GM10266 (cell line): ENCODE data around the gene RPL29.

Experiments used
- DNase-seq: peaks from one replicate; pipeline ENCODE4 v3.0.0; 2012; ENCODE audit errors: extremely low spot score
- TF ChIP-seq, protein P1 (sequence below): IDR thresholded peaks from 2 replicates; pipeline ENCODE4 v1.5.1; 2012; ENCODE audit warnings: mild to moderate bottlenecking, low read depth; ENCODE audit not compliant: control insufficient read depth, insufficient read depth; ENCODE audit errors: missing control alignments

The RPL29 gene

DNA sequence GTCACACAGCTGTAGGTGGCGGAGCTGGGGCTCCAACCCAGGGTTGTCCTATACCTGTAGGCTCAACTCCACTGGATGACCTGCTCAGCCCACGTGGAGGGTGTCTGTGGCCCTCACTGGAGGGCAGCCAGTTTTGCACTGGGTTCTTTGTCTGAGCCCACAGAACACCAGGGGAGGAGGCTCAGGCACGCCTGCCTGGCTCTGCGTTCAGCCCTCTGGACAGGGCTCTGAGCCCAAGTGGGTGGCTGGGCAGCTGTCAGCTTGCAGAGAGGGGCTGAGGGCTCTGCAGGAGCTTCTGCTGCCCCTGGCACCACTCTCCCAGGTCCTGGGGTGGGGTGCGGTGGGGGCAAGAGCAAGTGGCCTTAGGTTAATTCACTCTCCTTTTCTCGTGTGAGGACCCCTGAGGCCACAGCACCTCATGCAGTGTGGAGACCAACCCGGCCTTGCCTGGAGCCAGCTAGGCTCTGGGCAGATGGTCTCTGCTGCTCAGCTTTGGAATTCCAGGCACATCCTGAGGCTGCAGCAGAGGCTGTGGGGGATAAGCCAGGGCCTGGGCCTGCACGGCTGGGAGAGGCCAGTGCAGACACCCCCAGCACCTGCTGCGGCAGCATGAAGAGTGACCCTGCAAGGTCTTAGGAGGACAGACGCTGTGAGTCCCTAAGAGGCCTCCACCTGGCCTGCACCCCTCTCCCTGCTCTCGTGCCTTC, 37.2 kb upstream of the RPL29 start:
- TF ChIP-seq, protein P1, sequence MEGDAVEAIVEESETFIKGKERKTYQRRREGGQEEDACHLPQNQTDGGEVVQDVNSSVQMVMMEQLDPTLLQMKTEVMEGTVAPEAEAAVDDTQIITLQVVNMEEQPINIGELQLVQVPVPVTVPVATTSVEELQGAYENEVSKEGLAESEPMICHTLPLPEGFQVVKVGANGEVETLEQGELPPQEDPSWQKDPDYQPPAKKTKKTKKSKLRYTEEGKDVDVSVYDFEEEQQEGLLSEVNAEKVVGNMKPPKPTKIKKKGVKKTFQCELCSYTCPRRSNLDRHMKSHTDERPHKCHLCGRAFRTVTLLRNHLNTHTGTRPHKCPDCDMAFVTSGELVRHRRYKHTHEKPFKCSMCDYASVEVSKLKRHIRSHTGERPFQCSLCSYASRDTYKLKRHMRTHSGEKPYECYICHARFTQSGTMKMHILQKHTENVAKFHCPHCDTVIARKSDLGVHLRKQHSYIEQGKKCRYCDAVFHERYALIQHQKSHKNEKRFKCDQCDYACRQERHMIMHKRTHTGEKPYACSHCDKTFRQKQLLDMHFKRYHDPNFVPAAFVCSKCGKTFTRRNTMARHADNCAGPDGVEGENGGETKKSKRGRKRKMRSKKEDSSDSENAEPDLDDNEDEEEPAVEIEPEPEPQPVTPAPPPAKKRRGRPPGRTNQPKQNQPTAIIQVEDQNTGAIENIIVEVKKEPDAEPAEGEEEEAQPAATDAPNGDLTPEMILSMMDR = no peak
- no peak for DNase-seq

DNA sequence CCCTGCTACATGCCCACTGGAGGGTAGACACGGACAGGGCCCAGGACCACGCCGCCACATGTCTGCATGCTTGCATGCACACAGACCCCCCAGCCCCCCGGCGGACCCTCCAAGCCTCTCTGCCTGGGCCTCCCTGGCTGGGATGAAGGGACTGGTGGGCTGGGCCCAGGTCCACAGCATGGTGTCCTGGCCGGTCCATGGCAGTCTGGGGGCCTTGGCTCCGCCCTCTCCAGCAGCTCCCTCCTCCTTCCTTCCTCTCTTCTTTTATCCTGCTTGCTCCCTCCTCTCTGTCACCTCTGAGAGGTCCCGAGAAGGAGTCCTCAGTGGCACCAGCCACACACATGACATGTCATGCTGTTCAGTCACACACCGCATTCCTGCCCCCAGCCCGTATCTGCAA, 36.2 kb upstream of the RPL29 start:
- no peak for DNase-seq
- TF ChIP-seq, protein P1 = no peak

DNA sequence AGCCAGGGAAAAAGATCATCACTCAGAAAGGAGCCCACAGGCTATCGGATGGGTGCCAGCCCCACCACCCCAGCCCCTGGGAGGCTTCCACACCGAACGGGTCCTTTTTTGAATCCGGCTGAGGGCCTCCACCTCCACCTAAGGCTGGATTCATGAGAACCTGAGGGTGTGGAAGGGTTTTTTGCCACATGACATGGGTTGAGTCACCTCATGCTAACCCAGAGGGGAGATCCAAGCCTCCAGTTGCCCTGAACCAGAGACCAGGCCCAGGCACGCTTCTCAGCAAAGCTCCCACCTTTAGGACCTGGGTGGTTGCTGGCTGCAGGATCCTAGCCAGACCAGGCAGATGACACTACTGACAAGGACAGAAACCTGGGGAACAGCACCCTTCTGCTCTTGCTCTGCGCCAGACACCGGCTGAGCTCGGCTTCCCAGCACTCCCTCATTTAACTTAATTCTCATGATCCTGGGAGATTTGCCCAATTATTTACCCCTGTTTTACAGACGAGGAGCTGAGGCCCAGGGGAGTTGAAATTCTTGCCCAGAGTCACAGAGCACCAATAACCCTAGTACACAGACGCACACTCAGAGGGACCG, 35.1 kb upstream of the RPL29 start:
- DNase-seq = no peak
- TF ChIP-seq, protein P1 = no peak

DNA sequence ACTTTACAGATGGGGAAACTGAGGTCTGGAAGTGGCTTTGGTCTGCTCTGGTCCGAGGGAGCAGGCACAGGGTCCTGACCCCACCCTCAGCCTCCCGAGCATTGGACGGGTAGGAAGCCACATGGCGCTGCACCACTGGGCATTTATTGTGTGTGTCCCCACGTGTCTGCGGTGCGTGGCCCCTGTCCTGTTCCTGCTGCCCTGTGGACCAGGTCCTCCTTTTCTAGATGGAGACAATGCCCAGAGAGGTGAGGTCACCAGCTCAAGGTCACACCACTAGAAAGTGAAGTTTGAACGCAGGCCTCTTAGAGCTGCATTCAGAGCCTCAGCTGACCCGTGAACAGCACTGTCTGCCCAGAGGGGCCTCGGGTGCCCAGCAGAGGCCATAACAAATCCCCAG, 33.8 kb upstream of the RPL29 start:
- TF ChIP-seq, protein P1 = no peak
- DNase-seq = no peak

DNA sequence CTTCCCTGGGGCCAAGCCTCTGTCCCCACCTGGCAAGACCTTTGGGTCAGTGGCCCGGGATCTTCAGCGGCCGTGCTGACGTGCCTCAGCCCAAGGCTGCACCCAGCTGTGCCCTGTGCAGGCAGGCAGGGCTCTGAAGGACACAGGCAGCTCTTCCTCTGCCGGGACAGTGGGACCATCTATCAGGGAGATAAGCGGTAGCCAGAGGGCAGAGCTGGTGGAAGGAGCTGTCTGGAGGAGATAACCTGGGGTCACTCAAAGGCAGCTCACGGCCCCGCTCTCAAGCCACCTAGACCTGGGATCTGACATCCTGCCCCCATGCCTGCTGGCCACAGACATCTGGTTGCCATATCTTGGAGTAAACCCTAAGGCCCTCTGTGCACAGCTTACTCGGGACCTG, 33.4 kb upstream of the RPL29 start:
- no peak for DNase-seq
- TF ChIP-seq, protein P1 = no peak

DNA sequence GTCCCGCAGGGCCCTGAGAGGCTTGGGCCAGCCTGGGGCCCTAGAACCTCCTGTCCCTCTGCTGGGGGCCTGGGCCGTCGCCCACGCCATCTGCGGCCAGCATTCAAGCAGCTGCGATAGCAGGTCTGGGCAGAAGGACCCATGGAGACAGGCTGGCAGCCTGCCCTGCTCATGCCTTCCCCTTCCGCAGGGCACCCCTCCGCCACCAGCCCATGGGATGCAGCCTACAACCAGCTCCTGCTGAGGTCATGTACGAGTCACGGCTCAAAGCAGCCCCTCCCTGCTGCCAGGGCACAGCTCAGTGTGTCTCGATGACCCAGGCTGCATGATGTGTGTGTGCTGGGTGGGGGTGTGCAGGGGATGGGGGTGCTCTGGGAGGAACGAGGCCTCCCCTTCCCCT, 32.9 kb upstream of the RPL29 start:
- TF ChIP-seq, protein P1 = no peak
- no peak for DNase-seq

DNA sequence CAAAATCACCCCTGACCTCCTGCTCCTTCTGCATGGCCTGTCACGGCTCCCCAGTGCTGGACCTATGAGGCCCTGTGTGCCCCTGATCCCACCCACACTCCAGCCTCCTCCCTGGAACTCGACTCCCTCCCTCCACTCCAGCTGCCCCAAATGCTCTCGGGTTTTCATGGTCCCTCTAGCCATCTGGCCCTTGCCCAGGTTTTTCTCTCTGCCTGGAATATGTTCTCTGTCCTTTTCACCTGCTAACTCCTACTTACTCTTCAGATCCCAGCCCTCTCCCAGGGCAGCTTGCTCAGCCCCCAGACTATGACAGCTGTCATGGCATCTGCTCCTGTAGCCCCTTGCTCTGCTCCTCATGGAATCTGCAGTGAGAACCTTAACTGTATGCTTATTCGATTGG, 30.3 kb upstream of the RPL29 start:
- TF ChIP-seq, protein P1 = no peak
- DNase-seq = no peak
